Measurements from ENCODE around the gene FARP2.

FARP2 gene

GRCh38 chr2:241376808-241377207 lies 20.7 kb downstream of the FARP2 start:
- TF ChIP-seq ZXDB (tag by site-specific recombination; IDR thresholded peaks at IDR 0.05) (no peak), ZNF24 (tag by site-specific recombination; IDR thresholded peaks at IDR 0.05) (no peak), ZSCAN4 (tag by site-specific recombination; IDR thresholded peaks at IDR 0.05) (no peak), ZNF473 (tag by site-specific recombination; IDR thresholded peaks at IDR 0.05) (no peak), TCF7L2 (IDR thresholded peaks at IDR 0.05; ENCODE audit: borderline replicate concordance, low read depth, low read length) (no peak), GLIS1 (tag by site-specific recombination; IDR thresholded peaks at IDR 0.05) (no peak), ZSCAN16 (tag by site-specific recombination; IDR thresholded peaks at IDR 0.05) (no peak), ZFP69B (tag by site-specific recombination; IDR thresholded peaks at IDR 0.05) (no peak), SP3 (tag by site-specific recombination; IDR thresholded peaks at IDR 0.05) (no peak), ZNF580 (tag by site-specific recombination; IDR thresholded peaks at IDR 0.05) (no peak), ZNF701 (tag by site-specific recombination; IDR thresholded peaks at IDR 0.05) (no peak), ZNF132 (tag by site-specific recombination; IDR thresholded peaks at IDR 0.05; ENCODE audit: borderline replicate concordance) (no peak), ZNF202 (tag by site-specific recombination; IDR thresholded peaks at IDR 0.05; ENCODE audit: borderline replicate concordance) (no peak), ZSCAN30 (tag by site-specific recombination; IDR thresholded peaks at IDR 0.05) (no peak), ZNF558 (tag by site-specific recombination; IDR thresholded peaks at IDR 0.05) (no peak), ZNF2 (tag by site-specific recombination; IDR thresholded peaks at IDR 0.05) (no peak), ZNF398 (tag by site-specific recombination; IDR thresholded peaks at IDR 0.05) (no peak), KLF10 (tag by site-specific recombination; IDR thresholded peaks at IDR 0.05) (no peak), ZNF501 (tag by site-specific recombination; IDR thresholded peaks at IDR 0.05) (no peak), ZNF211 (tag by site-specific recombination; IDR thresholded peaks at IDR 0.05; ENCODE audit: low read depth) (no peak)
- H3K4me1 ChIP-seq (ENCODE audit: control insufficient read depth, insufficient read depth, low read length) = no peaks in the 10 kb centered on the region
- H3K36me3 ChIP-seq (ENCODE audit: control insufficient read depth in 2 of 2, insufficient read depth in 1 of 2, low read length in 2 of 2) = peaks cover 14 to 56% of the 10 kb centered on the region in 2 experiments; a peak in 2 of 3 replicates
- no peaks in the 10 kb centered on the region for H3K9me3 ChIP-seq (ENCODE audit: control insufficient read depth, insufficient read depth, low read depth, low read length)
- no peak overlapping the region for H3K4me3 ChIP-seq (ENCODE audit: low read depth, low read length)
- no peak overlapping the region for H3K27ac ChIP-seq (ENCODE audit: extremely low read depth, low read depth, low read length)
- ChIA-PET POLR2A (no interaction called here), CTCF (no interaction called here)

GRCh38 chr2:241378816-241379215 lies 22.7 kb downstream of the FARP2 start:
- no peak overlapping the region for H3K27ac ChIP-seq (ENCODE audit: extremely low read depth, low read depth, low read length)
- H3K4me3 ChIP-seq (ENCODE audit: low read depth, low read length) = no peak overlapping the region
- POLR2A ChIA-PET = no interaction called here
- no peak for TF ChIP-seq ZNF266 (tag by site-specific recombination; IDR thresholded peaks at IDR 0.05; ENCODE audit: low read depth)
- no peak for TF ChIP-seq ZBTB6 (tag by site-specific recombination; IDR thresholded peaks at IDR 0.05)
- no peak for TF ChIP-seq HOXD13 (CRISPR knock-in tag; IDR thresholded peaks at IDR 0.05; ENCODE audit: borderline replicate concordance)
- TF ChIP-seq ELK4 (IDR thresholded peaks at IDR 0.05; ENCODE audit: borderline replicate concordance, low read depth, low read length) = no peak
- no peak for TF ChIP-seq KLF9 (tag by site-specific recombination; IDR thresholded peaks at IDR 0.05; ENCODE audit: low read depth)
- TF ChIP-seq SCRT1 (tag by site-specific recombination; IDR thresholded peaks at IDR 0.05; ENCODE audit: borderline replicate concordance) = no peak
- no peak for TF ChIP-seq GFI1B (tag by site-specific recombination; IDR thresholded peaks at IDR 0.05)
- no peak for TF ChIP-seq ZNF791 (tag by site-specific recombination; IDR thresholded peaks at IDR 0.05)
- no peak for TF ChIP-seq ZNF2 (tag by site-specific recombination; IDR thresholded peaks at IDR 0.05)
- TF ChIP-seq ZNF792 (tag by site-specific recombination; IDR thresholded peaks at IDR 0.05) = no peak
- no peak for TF ChIP-seq ZNF664 (tag by site-specific recombination; IDR thresholded peaks at IDR 0.05)
- TF ChIP-seq PRDM1 (tag by site-specific recombination; IDR thresholded peaks at IDR 0.05) = no peak
- H3K9me3 ChIP-seq (ENCODE audit: control insufficient read depth, insufficient read depth, low read depth, low read length) = no peaks in the 10 kb centered on the region
- H3K36me3 ChIP-seq (ENCODE audit: control insufficient read depth in 2 of 2, insufficient read depth in 1 of 2, low read length in 2 of 2) = peaks cover 11 to 65% of the 10 kb centered on the region in 2 experiments; a peak in 2 of 3 replicates
- no peaks in the 10 kb centered on the region for H3K4me1 ChIP-seq (ENCODE audit: control insufficient read depth, insufficient read depth, low read length)
- CTCF ChIA-PET = interaction anchor here (0.7 to 0.8 kb wide), 2 partner anchors 11 to 13 kb away, joined by 3 read pairs; no protein-coding TSS in a partner anchor

Measured in HEK293 (cell line).